HepG2 (cell line): ENCODE measurements around the gene STAMBPL1. TPM values are rescaled to one million over a fixed set of nuclear protein-coding genes. Genes with fewer than 3 reads are reported as not detected.

ENCODE experiments used
- CBX2 ChIP-seq, 2 experiments: fragments of 200-600 bp in 1 of 2; sonication (generic); formaldehyde crosslinking in 1 of 2; IDR thresholded peaks; 2 replicates each; pipeline versions ENCODE4 v1.7.0 to v1.8.1; 2018 to 2022; ENCODE audit warnings: low read depth in 2 of 2, low read length in 1 of 2, mild to moderate bottlenecking in 1 of 2, missing genetic modification reagents in 1 of 2
- CEBPG ChIP-seq: IDR thresholded peaks from 2 replicates; pipeline ENCODE4 v1.6.1; 2016
- JARID2 ChIP-seq: sonication (generic); formaldehyde crosslinking; IDR thresholded peaks from 2 replicates; pipeline ENCODE4 v1.8.1; 2023; ENCODE audit warnings: missing genetic modification reagents, inconsistent platforms; ENCODE audit not compliant: insufficient replicate concordance
- NFE2 ChIP-seq: sonication (generic); formaldehyde crosslinking; IDR thresholded peaks from 2 replicates; pipeline ENCODE4 v1.4.0; 2020; ENCODE audit warnings: missing genetic modification reagents
- NFYC ChIP-seq: IDR thresholded peaks from 2 replicates; pipeline ENCODE4 v1.6.1; 2016; ENCODE audit warnings: missing genetic modification reagents, missing compliant biosample characterization
- TEAD3 ChIP-seq: optimal IDR thresholded peaks from 2 replicates; pipeline ENCODE3; 2016; ENCODE audit warnings: borderline replicate concordance
- ZNF124 ChIP-seq: sonication (generic); formaldehyde crosslinking; IDR thresholded peaks from 2 replicates; pipeline ENCODE4 v1.4.0; 2020; ENCODE audit warnings: missing genetic modification reagents
- ZNF251 ChIP-seq: sonication (generic); formaldehyde crosslinking; IDR thresholded peaks from 2 replicates; pipeline ENCODE4 v1.9.0; 2021; ENCODE audit warnings: mild to moderate bottlenecking, missing genetic modification reagents
- polyA plus RNA-seq, 8 experiments: library from polyadenylated mRNA; depleted of rRNA in 3 of 8; stranded (reverse) in 7 of 8; unstranded in 1 of 8; fragments of >200 nt; fragmentation: Illumina TruSeq in 4 of 8; extraction: Trizol in 4 of 8; gene quantifications; 2 replicates each; pipeline versions ENCODE4 v1.2.1 to v1.2.3, GENCODE V29; 2011 to 2016; ENCODE audit warnings: low read depth in 4 of 8, missing spikeins in 1 of 8, mixed read lengths in 1 of 8; ENCODE audit not compliant: insufficient read depth in 1 of 8
- total RNA-seq, 5 experiments: library from RNA; depleted of rRNA; stranded (reverse); fragments of >200 nt; fragmentation: Illumina TruSeq; extraction: Trizol; gene quantifications; 2 replicates each; pipeline ENCODE4 v1.2.3, GENCODE V29; 2016; ENCODE audit warnings: low read depth in 1 of 5
- TF ChIP-seq, protein P1 (sequence below): sonication (generic); formaldehyde crosslinking; IDR thresholded peaks from 2 replicates; pipeline ENCODE4 v1.4.0; 2020; ENCODE audit warnings: low read depth, missing genetic modification reagents
- TF ChIP-seq, protein P2 (sequence below): IDR thresholded peaks from 2 replicates; pipeline ENCODE4 v1.6.1; 2012; ENCODE audit warnings: low read depth, low read length, improper control_type of control experiment
- TF ChIP-seq, protein P3 (sequence below): IDR thresholded peaks from 2 replicates; pipeline ENCODE4 v1.6.1; 2012; ENCODE audit warnings: low read length, improper control_type of control experiment
- TF ChIP-seq, protein P4 (sequence below), 2 experiments: sonication (generic) in 1 of 2; formaldehyde crosslinking in 1 of 2; IDR thresholded peaks; 2 replicates each; pipeline versions ENCODE4 v1.4.0 to v1.6.1; 2018 to 2020; ENCODE audit warnings: missing genetic modification reagents in 2 of 2, borderline replicate concordance in 1 of 2, low read depth in 1 of 2, mild to moderate bottlenecking in 1 of 2, missing biosample characterization in 1 of 2
- TF ChIP-seq, protein P5 (sequence below): sonication (generic); formaldehyde crosslinking; IDR thresholded peaks from 2 replicates; pipeline ENCODE4 v1.5.1; 2020; ENCODE audit warnings: missing genetic modification reagents, mild to moderate bottlenecking, borderline replicate concordance
- TF ChIP-seq, protein P6 (sequence below): sonication (generic); formaldehyde crosslinking; IDR thresholded peaks from 2 replicates; pipeline ENCODE4 v1.8.0; 2022; ENCODE audit warnings: missing genetic modification reagents, mild to moderate bottlenecking, inconsistent platforms, borderline replicate concordance

STAMBPL1 gene
- total and polyA plus RNA-seq, 2 of the 13 experiments (the other 11 are each of a cell fraction or from before 2014, with no cell fraction given), result 1.4 to 1.5 TPM

DNA sequence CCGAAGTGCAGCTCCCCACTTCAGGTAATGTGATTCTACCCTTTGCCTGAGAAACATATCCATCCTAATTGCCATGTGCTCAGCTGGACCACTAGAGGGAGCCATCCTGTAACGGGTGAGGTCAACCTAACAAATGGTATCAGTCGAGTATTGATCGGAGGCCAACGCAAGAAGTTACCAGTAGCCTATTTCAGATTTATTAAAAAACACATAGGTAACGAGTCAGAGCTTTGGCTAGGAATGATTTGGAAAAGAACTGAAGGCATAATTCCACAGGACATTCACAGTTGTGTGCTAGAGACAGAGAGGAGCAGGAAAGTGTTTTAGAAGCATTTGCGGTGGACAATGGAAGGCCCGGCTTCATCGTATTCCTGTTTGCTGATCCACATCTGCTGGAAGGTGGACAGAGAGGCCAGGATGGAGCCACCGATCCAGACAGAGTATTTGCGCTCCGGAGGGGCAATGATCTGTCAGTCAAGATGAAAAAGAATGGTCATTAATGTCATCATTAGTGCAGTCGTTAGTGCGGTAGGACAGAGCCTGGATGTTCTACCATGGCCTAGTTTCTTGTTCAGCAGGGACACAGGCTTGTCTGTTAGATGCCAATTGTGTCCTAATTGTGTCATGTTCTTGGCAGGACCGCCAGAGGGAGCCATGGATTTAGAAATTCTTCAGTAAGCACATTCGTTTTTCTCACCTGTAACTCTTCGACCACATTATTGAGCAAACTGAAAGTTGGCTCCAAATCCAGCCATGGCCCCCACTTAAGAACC is 55.0 kb downstream of the STAMBPL1 start (continued):
- TF ChIP-seq, protein P1, sequence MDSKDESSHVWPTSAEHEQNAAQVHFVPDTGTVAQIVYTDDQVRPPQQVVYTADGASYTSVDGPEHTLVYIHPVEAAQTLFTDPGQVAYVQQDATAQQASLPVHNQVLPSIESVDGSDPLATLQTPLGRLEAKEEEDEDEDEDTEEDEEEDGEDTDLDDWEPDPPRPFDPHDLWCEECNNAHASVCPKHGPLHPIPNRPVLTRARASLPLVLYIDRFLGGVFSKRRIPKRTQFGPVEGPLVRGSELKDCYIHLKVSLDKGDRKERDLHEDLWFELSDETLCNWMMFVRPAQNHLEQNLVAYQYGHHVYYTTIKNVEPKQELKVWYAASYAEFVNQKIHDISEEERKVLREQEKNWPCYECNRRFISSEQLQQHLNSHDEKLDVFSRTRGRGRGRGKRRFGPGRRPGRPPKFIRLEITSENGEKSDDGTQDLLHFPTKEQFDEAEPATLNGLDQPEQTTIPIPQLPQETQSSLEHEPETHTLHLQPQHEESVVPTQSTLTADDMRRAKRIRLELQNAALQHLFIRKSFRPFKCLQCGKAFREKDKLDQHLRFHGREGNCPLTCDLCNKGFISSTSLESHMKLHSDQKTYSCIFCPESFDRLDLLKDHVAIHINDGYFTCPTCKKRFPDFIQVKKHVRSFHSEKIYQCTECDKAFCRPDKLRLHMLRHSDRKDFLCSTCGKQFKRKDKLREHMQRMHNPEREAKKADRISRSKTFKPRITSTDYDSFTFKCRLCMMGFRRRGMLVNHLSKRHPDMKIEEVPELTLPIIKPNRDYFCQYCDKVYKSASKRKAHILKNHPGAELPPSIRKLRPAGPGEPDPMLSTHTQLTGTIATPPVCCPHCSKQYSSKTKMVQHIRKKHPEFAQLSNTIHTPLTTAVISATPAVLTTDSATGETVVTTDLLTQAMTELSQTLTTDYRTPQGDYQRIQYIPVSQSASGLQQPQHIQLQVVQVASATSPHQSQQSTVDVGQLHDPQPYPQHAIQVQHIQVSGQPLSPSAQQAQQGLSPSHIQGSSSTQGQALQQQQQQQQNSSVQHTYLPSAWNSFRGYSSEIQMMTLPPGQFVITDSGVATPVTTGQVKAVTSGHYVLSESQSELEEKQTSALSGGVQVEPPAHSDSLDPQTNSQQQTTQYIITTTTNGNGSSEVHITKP, result no peak
- TF ChIP-seq TEAD3 (CRISPR knock-in tag), result peak; percentile 9
- TF ChIP-seq, protein P2, sequence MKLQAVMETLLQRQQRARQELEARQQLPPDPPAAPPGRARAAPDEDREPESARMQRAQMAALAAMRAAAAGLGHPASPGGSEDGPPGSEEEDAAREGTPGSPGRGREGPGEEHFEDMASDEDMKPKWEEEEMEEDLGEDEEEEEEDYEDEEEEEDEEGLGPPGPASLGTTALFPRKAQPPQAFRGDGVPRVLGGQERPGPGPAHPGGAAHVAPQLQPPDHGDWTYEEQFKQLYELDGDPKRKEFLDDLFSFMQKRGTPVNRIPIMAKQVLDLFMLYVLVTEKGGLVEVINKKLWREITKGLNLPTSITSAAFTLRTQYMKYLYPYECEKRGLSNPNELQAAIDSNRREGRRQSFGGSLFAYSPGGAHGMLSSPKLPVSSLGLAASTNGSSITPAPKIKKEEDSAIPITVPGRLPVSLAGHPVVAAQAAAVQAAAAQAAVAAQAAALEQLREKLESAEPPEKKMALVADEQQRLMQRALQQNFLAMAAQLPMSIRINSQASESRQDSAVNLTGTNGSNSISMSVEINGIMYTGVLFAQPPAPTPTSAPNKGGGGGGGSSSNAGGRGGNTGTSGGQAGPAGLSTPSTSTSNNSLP, result peak; percentile 92
- TF ChIP-seq, protein P3, sequence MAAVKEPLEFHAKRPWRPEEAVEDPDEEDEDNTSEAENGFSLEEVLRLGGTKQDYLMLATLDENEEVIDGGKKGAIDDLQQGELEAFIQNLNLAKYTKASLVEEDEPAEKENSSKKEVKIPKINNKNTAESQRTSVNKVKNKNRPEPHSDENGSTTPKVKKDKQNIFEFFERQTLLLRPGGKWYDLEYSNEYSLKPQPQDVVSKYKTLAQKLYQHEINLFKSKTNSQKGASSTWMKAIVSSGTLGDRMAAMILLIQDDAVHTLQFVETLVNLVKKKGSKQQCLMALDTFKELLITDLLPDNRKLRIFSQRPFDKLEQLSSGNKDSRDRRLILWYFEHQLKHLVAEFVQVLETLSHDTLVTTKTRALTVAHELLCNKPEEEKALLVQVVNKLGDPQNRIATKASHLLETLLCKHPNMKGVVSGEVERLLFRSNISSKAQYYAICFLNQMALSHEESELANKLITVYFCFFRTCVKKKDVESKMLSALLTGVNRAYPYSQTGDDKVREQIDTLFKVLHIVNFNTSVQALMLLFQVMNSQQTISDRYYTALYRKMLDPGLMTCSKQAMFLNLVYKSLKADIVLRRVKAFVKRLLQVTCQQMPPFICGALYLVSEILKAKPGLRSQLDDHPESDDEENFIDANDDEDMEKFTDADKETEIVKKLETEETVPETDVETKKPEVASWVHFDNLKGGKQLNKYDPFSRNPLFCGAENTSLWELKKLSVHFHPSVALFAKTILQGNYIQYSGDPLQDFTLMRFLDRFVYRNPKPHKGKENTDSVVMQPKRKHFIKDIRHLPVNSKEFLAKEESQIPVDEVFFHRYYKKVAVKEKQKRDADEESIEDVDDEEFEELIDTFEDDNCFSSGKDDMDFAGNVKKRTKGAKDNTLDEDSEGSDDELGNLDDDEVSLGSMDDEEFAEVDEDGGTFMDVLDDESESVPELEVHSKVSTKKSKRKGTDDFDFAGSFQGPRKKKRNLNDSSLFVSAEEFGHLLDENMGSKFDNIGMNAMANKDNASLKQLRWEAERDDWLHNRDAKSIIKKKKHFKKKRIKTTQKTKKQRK, result no peak
- TF ChIP-seq, protein P4, sequence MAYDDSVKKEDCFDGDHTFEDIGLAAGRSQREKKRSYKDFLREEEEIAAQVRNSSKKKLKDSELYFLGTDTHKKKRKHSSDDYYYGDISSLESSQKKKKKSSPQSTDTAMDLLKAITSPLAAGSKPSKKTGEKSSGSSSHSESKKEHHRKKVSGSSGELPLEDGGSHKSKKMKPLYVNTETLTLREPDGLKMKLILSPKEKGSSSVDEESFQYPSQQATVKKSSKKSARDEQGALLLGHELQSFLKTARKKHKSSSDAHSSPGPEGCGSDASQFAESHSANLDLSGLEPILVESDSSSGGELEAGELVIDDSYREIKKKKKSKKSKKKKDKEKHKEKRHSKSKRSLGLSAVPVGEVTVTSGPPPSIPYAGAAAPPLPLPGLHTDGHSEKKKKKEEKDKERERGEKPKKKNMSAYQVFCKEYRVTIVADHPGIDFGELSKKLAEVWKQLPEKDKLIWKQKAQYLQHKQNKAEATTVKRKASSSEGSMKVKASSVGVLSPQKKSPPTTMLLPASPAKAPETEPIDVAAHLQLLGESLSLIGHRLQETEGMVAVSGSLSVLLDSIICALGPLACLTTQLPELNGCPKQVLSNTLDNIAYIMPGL (CRISPR knock-in tag; IDR thresholded peaks at IDR 0.05; ENCODE audit: borderline replicate concordance in 1 of 2, low read depth in 1 of 2), result 0 out of 4 replicates have a peak, but pooled peaks have one; percentile 15 to 58
- no peak for TF ChIP-seq JARID2 (CRISPR knock-in tag)
- TF ChIP-seq CEBPG, result 0 out of 2 replicates have a peak, but pooled peaks have one; percentile 32
- no peak for TF ChIP-seq NFE2 (CRISPR knock-in tag)
- TF ChIP-seq ZNF251 (CRISPR knock-in tag), result no peak
- no peak for TF ChIP-seq NFYC
- no peak for TF ChIP-seq CBX2 (IDR thresholded peaks at IDR 0.05; ENCODE audit: low read depth, low read length)
- no peak for TF ChIP-seq CBX2 (CRISPR knock-in tag; IDR thresholded peaks at IDR 0.05; ENCODE audit: low read depth)
- TF ChIP-seq, protein P5, sequence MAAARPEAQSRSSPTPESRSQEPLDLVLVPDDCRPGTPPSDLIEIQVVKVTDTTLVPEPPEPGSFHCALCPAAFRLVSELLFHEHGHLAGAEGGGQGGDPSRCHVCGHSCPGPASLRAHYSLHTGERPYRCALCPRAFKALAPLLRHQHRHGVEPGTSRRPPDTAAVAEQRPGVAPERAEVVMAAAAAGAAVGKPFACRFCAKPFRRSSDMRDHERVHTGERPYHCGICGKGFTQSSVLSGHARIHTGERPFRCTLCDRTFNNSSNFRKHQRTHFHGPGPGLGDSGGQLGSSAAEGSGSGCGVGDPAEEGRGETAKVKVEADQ (CRISPR knock-in tag), result no peak
- no peak for TF ChIP-seq ZNF124 (CRISPR knock-in tag)
- TF ChIP-seq, protein P6, sequence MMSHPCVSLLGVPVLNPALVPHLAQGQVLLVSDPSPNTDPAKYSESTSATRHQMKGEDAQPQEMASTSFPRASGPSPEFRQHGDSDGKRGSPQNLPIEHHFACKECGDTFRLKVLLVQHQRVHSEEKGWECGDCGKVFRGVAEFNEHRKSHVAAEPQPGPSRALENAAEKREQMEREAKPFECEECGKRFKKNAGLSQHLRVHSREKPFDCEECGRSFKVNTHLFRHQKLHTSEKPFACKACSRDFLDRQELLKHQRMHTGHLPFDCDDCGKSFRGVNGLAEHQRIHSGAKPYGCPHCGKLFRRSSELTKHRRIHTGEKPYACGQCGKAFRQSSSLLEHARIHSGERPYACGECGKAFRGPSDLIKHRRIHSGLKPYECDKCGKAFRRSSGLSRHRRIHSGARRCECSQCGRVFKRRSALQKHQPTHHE (CRISPR knock-in tag), result no peak
